Putamen (tissue), 1 donor: ENCODE results near the gene SLC35G3.
"Not testable (repeated sequence)": the region's sequence is repeated elsewhere in the genome, so short reads cannot be mapped to it uniquely, and the experiment has no call there.

ENCODE experiments used
- DNase-seq: peaks from one replicate; pipeline ENCODE4 v3.0.0-alpha.2; 2016; ENCODE audit warnings: low spot score

Gene SLC35G3

GRCh38 chr17:35210741-35211140 lies 16.5 kb upstream of the SLC35G3 start:
- DNase-seq = no peak

GRCh38 chr17:35202582-35202981 lies 8.4 kb upstream of the SLC35G3 start:
- DNase-seq = not testable (repeated sequence)

GRCh38 chr17:35195062-35195461 lies 869 bp upstream of the SLC35G3 start:
- DNase-seq = not testable (repeated sequence)

GRCh38 chr17:35192708-35193107 lies 1.5 kb downstream of the SLC35G3 start:
- no peak for DNase-seq

- DNase-seq = no peak
Observed at GRCh38 chr17:35191001-35191695, 3.0 kb downstream of the SLC35G3 start.

- peak; percentile 4 for DNase-seq
Observed at GRCh38 chr17:35189291-35189690, 4.9 kb downstream of the SLC35G3 start.

- DNase-seq = no peak
Observed at GRCh38 chr17:35188111-35188510, 6.1 kb downstream of the SLC35G3 start.

- no peak for DNase-seq
Observed at GRCh38 chr17:35187481-35187880, 6.7 kb downstream of the SLC35G3 start.

- DNase-seq = no peak
Observed at GRCh38 chr17:35185849-35186248, 8.3 kb downstream of the SLC35G3 start.

- DNase-seq = no peak
Observed at GRCh38 chr17:35184274-35184673, 9.9 kb downstream of the SLC35G3 start.

GRCh38 chr17:35183332-35183731 lies 10.9 kb downstream of the SLC35G3 start:
- DNase-seq = no peak

GRCh38 chr17:35179379-35179778 lies 14.8 kb downstream of the SLC35G3 start:
- DNase-seq = not testable (repeated sequence)

- no peak for DNase-seq
Observed at GRCh38 chr17:35176897-35177296, 17.3 kb downstream of the SLC35G3 start.

- no peak for DNase-seq
Observed at GRCh38 chr17:35175638-35176415, 18.4 kb downstream of the SLC35G3 start.

GRCh38 chr17:35174835-35175334 lies 19.3 kb downstream of the SLC35G3 start:
- no peak for DNase-seq

- not testable (repeated sequence) for DNase-seq
Observed at GRCh38 chr17:35172321-35172720, 21.9 kb downstream of the SLC35G3 start.

- no peak for DNase-seq
Observed at GRCh38 chr17:35171834-35172233, 22.4 kb downstream of the SLC35G3 start.

GRCh38 chr17:35170968-35171771 lies 23.0 kb downstream of the SLC35G3 start:
- no peak for DNase-seq

- no peak for DNase-seq
Observed at GRCh38 chr17:35169835-35170363, 24.3 kb downstream of the SLC35G3 start.

- no peak for DNase-seq
Observed at GRCh38 chr17:35167666-35168065, 26.5 kb downstream of the SLC35G3 start.

- no peak for DNase-seq
Observed at GRCh38 chr17:35167046-35167445, 27.1 kb downstream of the SLC35G3 start.

GRCh38 chr17:35166526-35166925 lies 27.7 kb downstream of the SLC35G3 start:
- DNase-seq = no peak
